SK-N-SH (cell line): ENCODE results near the gene OLFML3. TPM values are rescaled to one million over a fixed set of nuclear protein-coding genes. Genes with fewer than 3 reads are reported as not detected.

Experiments used
- CTCF ChIA-PET: fragments of 300-600, 350-600 bp; formaldehyde crosslinking; extraction: SDS; loops from one replicate; lab custom pipeline; 2021; lab: Yijun Ruan, JAX
- POLR2A ChIA-PET: fragments of 350-600 bp; sonication (Branson Sonifier 250); formaldehyde crosslinking; extraction: SDS; loops from one replicate; lab custom pipeline; 2020; ENCODE audit warnings: antibody characterized with exemption, inconsistent platforms; lab: Yijun Ruan, JAX
- DNase-seq: peaks from one replicate; pipeline ENCODE4 v3.0.0; 2012
- H2AFZ ChIP-seq: fragments of 200-600 bp; sonication (generic); 2 replicates; pipeline ENCODE4 v1.8.1; 2016; ENCODE audit warnings: antibody characterized with exemption, mild to moderate bottlenecking, low read depth
- H3F3A ChIP-seq: fragments of 200-600 bp; sonication (generic); replicated peaks from 2 replicates; pipeline ENCODE3; 2016; ENCODE audit warnings: antibody characterized with exemption, mild to moderate bottlenecking; ENCODE audit not compliant: insufficient read depth
- H3K27ac ChIP-seq, 2 experiments: fragments of 200-500 bp in 1 of 2; fragments of 200-600 bp in 1 of 2; sonication (Bioruptor generic) in 1 of 2; sonication (generic), shearing (Covaris generic) in 1 of 2; 2 replicates each; pipeline versions ENCODE4 v1.5.1 to v1.6.1; 2014 to 2016; ENCODE audit warnings: low read depth in 2 of 2, inconsistent platforms in 1 of 2, low read length in 1 of 2, mild to moderate bottlenecking in 1 of 2, mixed read lengths in 1 of 2
- H3K27me3 ChIP-seq: fragments of 200-600 bp; sonication (generic), shearing (Covaris generic); 2 replicates; pipeline ENCODE4 v1.6.1; 2016; ENCODE audit warnings: mixed run types; ENCODE audit not compliant: insufficient read depth
- H3K36me3 ChIP-seq, 2 experiments: fragments of 200-500 bp in 1 of 2; fragments of 200-600 bp in 1 of 2; sonication (Bioruptor generic) in 1 of 2; sonication (generic) in 1 of 2; replicated peaks in 1 of 2; 2 replicates each; pipeline versions ENCODE3 to v1.5.1; 2014 to 2016; ENCODE audit warnings: low read length in 1 of 2, mild to moderate bottlenecking in 1 of 2; ENCODE audit not compliant: insufficient read depth in 2 of 2, control insufficient read depth in 1 of 2
- H3K4me1 ChIP-seq, 2 experiments: fragments of 200-500 bp in 1 of 2; fragments of 200-600 bp in 1 of 2; sonication (Bioruptor generic) in 1 of 2; sonication (generic), shearing (Covaris generic) in 1 of 2; 2 replicates each; pipeline versions ENCODE4 v1.5.1 to v1.6.1; 2014 to 2016; ENCODE audit warnings: low read depth in 1 of 2, low read length in 1 of 2, mixed run types in 1 of 2; ENCODE audit not compliant: insufficient read depth in 2 of 2, control insufficient read depth in 1 of 2
- H3K4me2 ChIP-seq: fragments of 200-600 bp; sonication (generic), shearing (Covaris generic); 2 replicates; pipeline ENCODE4 v1.6.1; 2017; ENCODE audit warnings: mixed run types
- H3K4me3 ChIP-seq, 2 experiments: fragments of 200-500 bp in 1 of 2; fragments of 200-600 bp in 1 of 2; sonication (Bioruptor generic) in 1 of 2; sonication (generic), shearing (Covaris generic) in 1 of 2; 2 replicates each; pipeline versions ENCODE4 v1.5.1 to v1.8.1; 2014 to 2016; ENCODE audit warnings: low read depth in 2 of 2, inconsistent platforms in 1 of 2, low read length in 1 of 2, mild to moderate bottlenecking in 1 of 2, mixed read lengths in 1 of 2, moderate library complexity in 1 of 2
- H3K79me2 ChIP-seq: fragments of 200-600 bp; sonication (generic); 2 replicates; pipeline ENCODE4 v1.8.1; 2017; ENCODE audit warnings: mild to moderate bottlenecking; ENCODE audit not compliant: insufficient read depth
- H3K9ac ChIP-seq: fragments of 200-600 bp; sonication (generic); 2 replicates; pipeline ENCODE4 v1.6.1; 2017; ENCODE audit warnings: mixed run types
- H3K9me2 ChIP-seq: fragments of 200-600 bp; sonication (generic); 2 replicates; pipeline ENCODE4 v1.6.1; 2017; ENCODE audit warnings: mixed run types
- H3K9me3 ChIP-seq: fragments of 200-600 bp; sonication (generic); 2 replicates; pipeline ENCODE4 v1.6.1; 2017; ENCODE audit warnings: mixed run types, mild to moderate bottlenecking, moderate library complexity
- H4K20me1 ChIP-seq: fragments of 200-600 bp; sonication (generic); 2 replicates; pipeline ENCODE4 v1.6.1; 2017; ENCODE audit warnings: mild to moderate bottlenecking, mixed run types; ENCODE audit not compliant: insufficient read depth
- ELF1 ChIP-seq: IDR thresholded peaks from 2 replicates; pipeline ENCODE4 v1.4.0; 2012
- EP300 ChIP-seq, 2 experiments: IDR thresholded peaks; 2 replicates each; pipeline versions ENCODE4 v1.4.0 to v1.6.1; 2012; ENCODE audit warnings: borderline replicate concordance in 1 of 2, low read depth in 1 of 2, low read length in 1 of 2
- FOSL2 ChIP-seq: IDR thresholded peaks from 2 replicates; pipeline ENCODE4 v1.4.0; 2012; ENCODE audit warnings: low read depth, mild to moderate bottlenecking, moderate library complexity, borderline replicate concordance
- FOXM1 ChIP-seq: IDR thresholded peaks from 2 replicates; pipeline ENCODE4 v1.4.0; 2012; ENCODE audit warnings: low read depth, mild to moderate bottlenecking
- MEF2A ChIP-seq: IDR thresholded peaks from 2 replicates; pipeline ENCODE4 v1.4.0; 2012; ENCODE audit warnings: low read depth, borderline replicate concordance
- NFIC ChIP-seq: IDR thresholded peaks from 2 replicates; pipeline ENCODE4 v1.4.0; 2012; ENCODE audit warnings: borderline replicate concordance
- NRF1 ChIP-seq: IDR thresholded peaks from 2 replicates; pipeline ENCODE4 v1.6.1; 2012; ENCODE audit warnings: low read depth, mild to moderate bottlenecking, low read length
- PBX3 ChIP-seq: IDR thresholded peaks from 2 replicates; pipeline ENCODE4; 2012
- RCOR1 ChIP-seq: fragments of 150-350 bp; IDR thresholded peaks from 2 replicates; pipeline ENCODE4 v1.6.1; 2017; ENCODE audit warnings: antibody characterized with exemption, low read length
- REST ChIP-seq: IDR thresholded peaks from 2 replicates; pipeline ENCODE4 v1.6.1; 2012; ENCODE audit warnings: mild to moderate bottlenecking, low read depth, low read length, moderate library complexity
- RFX5 ChIP-seq: IDR thresholded peaks from 2 replicates; pipeline ENCODE4 v1.6.1; 2012; ENCODE audit warnings: mild to moderate bottlenecking, improper control_type of control experiment, low read length
- RXRA ChIP-seq: IDR thresholded peaks from 2 replicates; pipeline ENCODE4 v1.4.0; 2012; ENCODE audit warnings: low read depth, mild to moderate bottlenecking, borderline replicate concordance
- SIN3A ChIP-seq: IDR thresholded peaks from 2 replicates; pipeline ENCODE4 v1.6.1; 2012; ENCODE audit warnings: low read depth, mild to moderate bottlenecking, low read length, moderate library complexity, borderline replicate concordance
- SMC3 ChIP-seq: IDR thresholded peaks from 2 replicates; pipeline ENCODE4 v1.6.1; 2012; ENCODE audit warnings: low read depth, low read length, improper control_type of control experiment
- TCF12 ChIP-seq: IDR thresholded peaks from 2 replicates; pipeline ENCODE4 v1.4.0; 2012
- TEAD4 ChIP-seq: IDR thresholded peaks from 2 replicates; pipeline ENCODE4 v1.4.0; 2012; ENCODE audit warnings: mild to moderate bottlenecking, borderline replicate concordance; ENCODE audit not compliant: insufficient read depth
- USF1 ChIP-seq: IDR thresholded peaks from 2 replicates; pipeline ENCODE4 v1.4.0; 2012; ENCODE audit warnings: low read depth, borderline replicate concordance
- USF2 ChIP-seq: fragments of 150-350 bp; IDR thresholded peaks from 2 replicates; pipeline ENCODE4 v1.6.1; 2017; ENCODE audit warnings: antibody characterized with exemption, low read length, low read depth, borderline replicate concordance
- YY1 ChIP-seq: IDR thresholded peaks from 2 replicates; pipeline ENCODE4 v1.4.0; 2012; ENCODE audit warnings: low read depth, mild to moderate bottlenecking
- WGBS: methylation state at CpG from one replicate; pipeline ENCODE4 v1.1.6; 2017; ENCODE audit warnings: low lambda C conversion rate; 5-methylcytosine and 5-hydroxymethylcytosine counted together
- polyA plus RNA-seq, 3 experiments: library from polyadenylated mRNA; depleted of rRNA; stranded (reverse); fragments of >200 nt; gene quantifications; 2 replicates each; pipeline ENCODE4 v1.2.3, GENCODE V29; 2012

OLFML3 gene
- polyA plus RNA-seq, 1 of the 3 experiments (the other 2 are of a cell fraction) = 26.1 TPM

- TF ChIP-seq RFX5 (no peak), ELF1 (no peak), SIN3A (no peak), RCOR1 (no peak)
Observed at GRCh38 chr1:113935176-113935575, 44.1 kb upstream of the OLFML3 start (continued).

- Histone ChIP-seq H3K36me3 (peaks cover 0 to 4% of the 10 kb centered on the region in 2 experiments), H3F3A (no peaks in the 10 kb centered on the region), H2AFZ (no peak overlapping the region), H3K9me2 (no peaks in the 10 kb centered on the region), H4K20me1 (peaks cover 97% of the 10 kb centered on the region), H3K79me2 (peaks cover 97% of the 10 kb centered on the region), H3K9ac (no peak overlapping the region), H3K27me3 (no peaks in the 10 kb centered on the region), H3K4me3 (no peak overlapping the region), H3K9me3 (no peaks in the 10 kb centered on the region), H3K4me1 (peaks cover 2 to 20% of the 10 kb centered on the region in 2 experiments; a peak in 3 of 4 replicates), H3K4me2 (no peak overlapping the region), H3K27ac (no peak overlapping the region)
- POLR2A ChIA-PET = no interaction called here
- CTCF ChIA-PET = interaction anchor here (1.1 kb wide), 1 partner anchor 13 kb away, joined by 4 read pairs; no protein-coding TSS in a partner anchor
- WGBS = 88% methylated on average over 1 of the region's 1 CpG
- DNase-seq = no peak
- no peak for TF ChIP-seq FOXM1
- no peak for TF ChIP-seq TCF12
- TF ChIP-seq SIN3A = no peak
- no peak for TF ChIP-seq YY1
- no peak for TF ChIP-seq REST
- no peak for TF ChIP-seq USF2
Observed at GRCh38 chr1:113935970-113936369, 43.3 kb upstream of the OLFML3 start.

- Histone ChIP-seq H3K9me2 (no peaks in the 10 kb centered on the region), H3K4me1 (peaks cover 0 to 8% of the 10 kb centered on the region in 2 experiments; a peak in 2 of 4 replicates), H3K4me2 (no peak overlapping the region), H3K79me2 (peaks cover 96% of the 10 kb centered on the region), H3K9me3 (no peaks in the 10 kb centered on the region), H3K27me3 (no peaks in the 10 kb centered on the region), H3K9ac (no peak overlapping the region), H3K4me3 (no peak overlapping the region), H3K36me3 (peaks cover 2 to 9% of the 10 kb centered on the region in 2 experiments), H3K27ac (no peak overlapping the region), H3F3A (no peaks in the 10 kb centered on the region), H4K20me1 (peaks cover 87% of the 10 kb centered on the region), H2AFZ (no peak overlapping the region)
- TF ChIP-seq SIN3A (no peak), MEF2A (no peak), SMC3 (no peak), TEAD4 (no peak), PBX3 (no peak), NRF1 (no peak), ELF1 (no peak), YY1 (no peak), EP300 (IDR thresholded peaks at IDR 0.05; ENCODE audit: borderline replicate concordance in 1 of 2, low read depth in 1 of 2, low read length in 1 of 2) (no peak), RXRA (no peak), NFIC (no peak), RFX5 (no peak), FOSL2 (no peak), USF1 (no peak)
- DNase-seq = no peak
- 90% methylated on average over 1 of the region's 1 CpG for WGBS
- ChIA-PET CTCF (interaction anchor here (1.4 kb wide), 1 partner anchor 40 kb away, joined by 3 read pairs; no protein-coding TSS in a partner anchor), POLR2A (no interaction called here)
Observed at GRCh38 chr1:113937146-113937545, 42.1 kb upstream of the OLFML3 start.
